ENCODE data around the gene PAK5. TPM values are rescaled to one million over a fixed set of nuclear protein-coding genes. Genes with fewer than 3 reads are reported as not detected.
A peak's percentile ranks its signal among the peaks of the same experiment; 100 is the strongest.

The PAK5 gene
- total RNA-seq, 1 experiment from 2014 or later = not detected

GRCh38 chr20:9616833-9617461 is 221.9 kb downstream of the PAK5 start:
- H3K9me3 ChIP-seq = peaks cover 4% of the 10 kb centered on the region
- H3K4me3 ChIP-seq = no peak overlapping the region
- peak; percentile 83 for DNase-seq
- H3K36me3 ChIP-seq = no peaks in the 10 kb centered on the region
- peaks cover 11% of the 10 kb centered on the region for H3K27me3 ChIP-seq

- Histone ChIP-seq H3K4me3 (no peak overlapping the region), H3K36me3 (no peaks in the 10 kb centered on the region), H3K9me3 (peaks cover 3% of the 10 kb centered on the region; the same call in 1 of the 2 replicates), H3K27me3 (peaks cover 11% of the 10 kb centered on the region)
- no peak for DNase-seq
These were observed 222.4 kb downstream of the PAK5 start for GRCh38 chr20:9616455-9616805.

GRCh38 chr20:9615766-9616454 is 223.0 kb downstream of the PAK5 start:
- H3K4me3 ChIP-seq = no peak overlapping the region
- DNase-seq = no peak
- peaks cover 3% of the 10 kb centered on the region; the same call in 1 of the 2 replicates for H3K9me3 ChIP-seq
- H3K27me3 ChIP-seq = peaks cover 11% of the 10 kb centered on the region
- no peaks in the 10 kb centered on the region for H3K36me3 ChIP-seq

GRCh38 chr20:9615118-9615517 is 223.8 kb downstream of the PAK5 start:
- H3K27me3 ChIP-seq = peaks cover 11% of the 10 kb centered on the region
- no peak for DNase-seq
- no peaks in the 10 kb centered on the region for H3K36me3 ChIP-seq
- peaks cover 3% of the 10 kb centered on the region; the same call in 1 of the 2 replicates for H3K9me3 ChIP-seq
- no peak overlapping the region for H3K4me3 ChIP-seq

- peaks cover 3% of the 10 kb centered on the region; the same call in 1 of the 2 replicates for H3K9me3 ChIP-seq
- H3K4me3 ChIP-seq = no peak overlapping the region
- DNase-seq = no peak
- H3K27me3 ChIP-seq = peaks cover 11% of the 10 kb centered on the region
- no peaks in the 10 kb centered on the region for H3K36me3 ChIP-seq
These were observed 225.0 kb downstream of the PAK5 start for GRCh38 chr20:9613871-9614270.

GRCh38 chr20:9611921-9612320 is 227.0 kb downstream of the PAK5 start:
- Histone ChIP-seq H3K9me3 (peaks cover 3% of the 10 kb centered on the region; the same call in 1 of the 2 replicates), H3K36me3 (no peaks in the 10 kb centered on the region), H3K4me3 (no peak overlapping the region), H3K27me3 (peaks cover 11% of the 10 kb centered on the region)
- DNase-seq = no peak

- Histone ChIP-seq H3K9me3 (peaks cover 9% of the 10 kb centered on the region; the same call in 1 of the 2 replicates), H3K27me3 (peaks cover 11% of the 10 kb centered on the region; the same call in 1 of the 2 replicates), H3K4me3 (no peak overlapping the region), H3K36me3 (no peaks in the 10 kb centered on the region)
- DNase-seq = no peak
These were observed 228.2 kb downstream of the PAK5 start for GRCh38 chr20:9610665-9611064.

- no peak overlapping the region for H3K4me3 ChIP-seq
- H3K9me3 ChIP-seq = peaks cover 10% of the 10 kb centered on the region; the same call in 1 of the 2 replicates
- no peaks in the 10 kb centered on the region for H3K36me3 ChIP-seq
- DNase-seq = peak; percentile 75
- H3K27me3 ChIP-seq = peaks cover 5% of the 10 kb centered on the region; the same call in 1 of the 2 replicates
These were observed 228.9 kb downstream of the PAK5 start for GRCh38 chr20:9609887-9610502.

GRCh38 chr20:9608639-9609340 is 230.1 kb downstream of the PAK5 start:
- Histone ChIP-seq H3K4me3 (no peak overlapping the region), H3K36me3 (no peaks in the 10 kb centered on the region), H3K27me3 (no peaks in the 10 kb centered on the region; the same call in 1 of the 2 replicates), H3K9me3 (peaks cover 10% of the 10 kb centered on the region; the same call in 1 of the 2 replicates)
- DNase-seq = no peak

GRCh38 chr20:9602847-9603183 is 236.1 kb downstream of the PAK5 start:
- no peak for DNase-seq
- H3K9me3 ChIP-seq = peaks cover 7% of the 10 kb centered on the region
- no peak overlapping the region for H3K4me3 ChIP-seq
- no peaks in the 10 kb centered on the region for H3K36me3 ChIP-seq
- peaks cover 4% of the 10 kb centered on the region for H3K27me3 ChIP-seq

GRCh38 chr20:9600562-9600961 is 238.3 kb downstream of the PAK5 start:
- H3K4me3 ChIP-seq = no peak overlapping the region
- no peak for DNase-seq
- H3K36me3 ChIP-seq = no peaks in the 10 kb centered on the region
- no peaks in the 10 kb centered on the region; the same call in none of the 2 replicates for H3K9me3 ChIP-seq
- H3K27me3 ChIP-seq = peaks cover 4% of the 10 kb centered on the region

GRCh38 chr20:9597547-9597946 is 241.3 kb downstream of the PAK5 start:
- no peaks in the 10 kb centered on the region; the same call in 1 of the 2 replicates for H3K9me3 ChIP-seq
- H3K27me3 ChIP-seq = peaks cover 4% of the 10 kb centered on the region; the same call in 1 of the 2 replicates
- no peaks in the 10 kb centered on the region for H3K36me3 ChIP-seq
- H3K4me3 ChIP-seq = no peak overlapping the region
- no peak for DNase-seq

- H3K36me3 ChIP-seq = no peaks in the 10 kb centered on the region
- H3K4me3 ChIP-seq = no peak overlapping the region
- no peaks in the 10 kb centered on the region; the same call in 1 of the 2 replicates for H3K9me3 ChIP-seq
- no peak for DNase-seq
- H3K27me3 ChIP-seq = peaks cover 4% of the 10 kb centered on the region; the same call in 1 of the 2 replicates
These were observed 243.1 kb downstream of the PAK5 start for GRCh38 chr20:9595763-9596162.

GRCh38 chr20:9594284-9594875 is 244.5 kb downstream of the PAK5 start:
- no peaks in the 10 kb centered on the region; the same call in 1 of the 2 replicates for H3K9me3 ChIP-seq
- H3K36me3 ChIP-seq = no peaks in the 10 kb centered on the region
- no peaks in the 10 kb centered on the region for H3K27me3 ChIP-seq
- no peak for DNase-seq
- no peak overlapping the region for H3K4me3 ChIP-seq

- Histone ChIP-seq H3K36me3 (no peaks in the 10 kb centered on the region), H3K9me3 (no peaks in the 10 kb centered on the region), H3K27me3 (no peaks in the 10 kb centered on the region), H3K4me3 (no peak overlapping the region)
- no peak for DNase-seq
These were observed 246.5 kb downstream of the PAK5 start for GRCh38 chr20:9592419-9592818.

GRCh38 chr20:9591080-9591479 is 247.8 kb downstream of the PAK5 start:
- Histone ChIP-seq H3K36me3 (no peaks in the 10 kb centered on the region), H3K27me3 (no peaks in the 10 kb centered on the region)
- DNase-seq = no peak

More at GRCh38 chr20:9591080-9591479, 247.8 kb downstream of the PAK5 start:
- H3K4me3 ChIP-seq = no peak overlapping the region
- H3K9me3 ChIP-seq = no peaks in the 10 kb centered on the region
